Measurements from ENCODE around the gene DDOST. TPM values are rescaled to one million over a fixed set of nuclear protein-coding genes. Genes with fewer than 3 reads are reported as not detected.

Gene DDOST
- total RNA-seq, 1 experiment from 2014 or later: 292 TPM

DNA sequence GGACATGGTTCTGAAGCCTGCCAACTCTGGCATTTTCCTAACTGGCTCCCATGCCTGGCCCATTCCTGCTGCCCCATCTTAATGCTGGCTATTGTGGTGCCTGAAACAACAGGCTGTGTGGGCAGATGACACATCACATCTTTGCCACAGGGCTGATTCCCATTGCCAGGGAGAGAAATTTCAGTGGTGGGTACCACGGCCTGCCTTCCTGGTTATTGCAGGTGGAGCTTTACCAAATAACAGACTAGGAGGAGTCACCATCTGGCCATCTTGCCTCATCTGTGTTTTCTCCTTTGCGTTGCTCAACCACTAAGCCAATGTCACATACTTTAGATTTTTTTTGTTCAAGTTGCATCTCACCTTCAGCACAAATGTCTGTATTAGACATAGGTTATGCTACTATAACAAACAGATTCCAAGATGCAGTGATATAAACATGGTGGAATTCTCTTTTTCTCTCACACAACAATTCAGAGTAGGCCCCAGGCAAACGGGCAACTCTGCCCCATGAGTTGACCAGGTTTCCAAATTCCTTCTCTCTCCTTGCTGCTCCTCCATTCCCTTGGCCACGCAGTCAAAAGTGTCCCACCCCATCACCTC is 58.2 kb downstream of the DDOST start:
- Mint-ChIP-seq H3K36me3 (ENCODE audit: insufficient read depth, unreplicated experiment) (no peaks in the 10 kb centered on the region), H3K27me3 (ENCODE audit: insufficient read depth, unreplicated experiment) (no peaks in the 10 kb centered on the region), H3K27ac (ENCODE audit: low read depth, unreplicated experiment) (peak overlapping the region; percentile 68), H3K9me3 (ENCODE audit: unreplicated experiment) (no peaks in the 10 kb centered on the region), H3K4me1 (ENCODE audit: insufficient read depth, unreplicated experiment) (peaks cover 44% of the 10 kb centered on the region), H3K4me3 (ENCODE audit: unreplicated experiment) (no peak overlapping the region)
- intact Hi-C loops (cut with micrococcal nuclease): no loop called here
- ChIA-PET POLR2A (interaction anchor here (0.5 to 2.5 kb wide), 3 partner anchors 11 to 428 kb away, joined by 3 to 12 read pairs (median 8); partner anchors contain the start of gene PINK1), CTCF (interaction anchor here (0.7 kb wide), 1 partner anchor 25 kb away, joined by 3 read pairs; no protein-coding TSS in a partner anchor)
- BruUV-seq (replicated peaks): no TSS peak
- TF ChIP-seq, protein P1, sequence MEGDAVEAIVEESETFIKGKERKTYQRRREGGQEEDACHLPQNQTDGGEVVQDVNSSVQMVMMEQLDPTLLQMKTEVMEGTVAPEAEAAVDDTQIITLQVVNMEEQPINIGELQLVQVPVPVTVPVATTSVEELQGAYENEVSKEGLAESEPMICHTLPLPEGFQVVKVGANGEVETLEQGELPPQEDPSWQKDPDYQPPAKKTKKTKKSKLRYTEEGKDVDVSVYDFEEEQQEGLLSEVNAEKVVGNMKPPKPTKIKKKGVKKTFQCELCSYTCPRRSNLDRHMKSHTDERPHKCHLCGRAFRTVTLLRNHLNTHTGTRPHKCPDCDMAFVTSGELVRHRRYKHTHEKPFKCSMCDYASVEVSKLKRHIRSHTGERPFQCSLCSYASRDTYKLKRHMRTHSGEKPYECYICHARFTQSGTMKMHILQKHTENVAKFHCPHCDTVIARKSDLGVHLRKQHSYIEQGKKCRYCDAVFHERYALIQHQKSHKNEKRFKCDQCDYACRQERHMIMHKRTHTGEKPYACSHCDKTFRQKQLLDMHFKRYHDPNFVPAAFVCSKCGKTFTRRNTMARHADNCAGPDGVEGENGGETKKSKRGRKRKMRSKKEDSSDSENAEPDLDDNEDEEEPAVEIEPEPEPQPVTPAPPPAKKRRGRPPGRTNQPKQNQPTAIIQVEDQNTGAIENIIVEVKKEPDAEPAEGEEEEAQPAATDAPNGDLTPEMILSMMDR (IDR thresholded peaks at IDR 0.05; ENCODE audit: unreplicated experiment): no peak
- peak; percentile 84 for DNase-seq (ENCODE audit: unreplicated experiment)

Other genes starting within 250 kb of the DDOST start
- gene CAMK2N1, start 175.2 kb downstream of the DDOST start, total RNA-seq (2022): 4.9 and 9.7 TPM in 2 replicates
- gene MUL1, start 153.2 kb downstream of the DDOST start, total RNA-seq (2022): 23.4 and 29.9 TPM in 2 replicates
- gene FAM43B, start 108.8 kb downstream of the DDOST start, total RNA-seq (2022): not detected in 2 replicates
- gene CDA, start 72.3 kb downstream of the DDOST start, total RNA-seq (2022): not detected in 2 replicates
- 20.9 and 26.1 TPM in 2 replicates for gene PINK1, start 27.9 kb downstream of the DDOST start, total RNA-seq (2022)
- gene KIF17, start 56.6 kb upstream of the DDOST start, total RNA-seq (2022): 0.19 and 1.9 TPM in 2 replicates
- gene SH2D5, start 71.3 kb upstream of the DDOST start, total RNA-seq (2022): 14.0 and 14.6 TPM in 2 replicates
- gene HP1BP3, start 125.9 kb upstream of the DDOST start, total RNA-seq (2022): 245 and 247 TPM in 2 replicates

Data from MCF 10A (cell line).